Neural cell (in vitro differentiated cells): Measurements from ENCODE around the gene PRPF4. TPM values are rescaled to one million over a fixed set of nuclear protein-coding genes. Genes with fewer than 3 reads are reported as not detected.
"Not testable (repeated sequence)": the region's sequence is repeated elsewhere in the genome, so short reads cannot be mapped to it uniquely, and the experiment has no call there.

Source experiments
- H2AFZ ChIP-seq: fragments of 200-600, 300-800 bp; sonication (generic), shearing (Covaris generic); 2 replicates; pipeline ENCODE4 v1.6.0; 2014; ENCODE audit warnings: low read depth, mild to moderate bottlenecking, antibody characterized with exemption, low read length, moderate library complexity
- H3F3A ChIP-seq: fragments of 200-600 bp; shearing (Covaris generic); 2 replicates; pipeline ENCODE4 v1.6.1; 2016; ENCODE audit warnings: mild to moderate bottlenecking, moderate library complexity, mixed read lengths, antibody characterized with exemption, low read length; ENCODE audit not compliant: insufficient read depth, poor library complexity, severe bottlenecking
- H3K27ac ChIP-seq: fragments of 200-600, 300-800 bp; sonication (generic), shearing (Covaris generic); 2 replicates; pipeline ENCODE4 v1.5.1; 2014; ENCODE audit warnings: mild to moderate bottlenecking, low read length, moderate library complexity
- H3K27me3 ChIP-seq: fragments of 300-800, 200-600 bp; sonication (generic), shearing (Covaris generic); 2 replicates; pipeline ENCODE4 v1.6.0; 2014; ENCODE audit warnings: mild to moderate bottlenecking, low read depth, low read length, moderate library complexity; ENCODE audit not compliant: insufficient read depth
- H3K36me3 ChIP-seq: fragments of 300-800, 200-600 bp; sonication (generic), shearing (Covaris generic); 2 replicates; pipeline ENCODE4 v1.5.1; 2014; ENCODE audit warnings: mild to moderate bottlenecking, antibody characterized with exemption, low read length, moderate library complexity; ENCODE audit not compliant: insufficient read depth
- H3K4me2 ChIP-seq: fragments of 300-800, 200-600 bp; sonication (generic), shearing (Covaris generic); 2 replicates; pipeline ENCODE4 v1.6.0; 2014; ENCODE audit warnings: mild to moderate bottlenecking, low read length
- H3K4me3 ChIP-seq: fragments of 300-800, 200-600 bp; sonication (generic), shearing (Covaris generic); 2 replicates; pipeline ENCODE4 v1.5.1; 2014; ENCODE audit warnings: mild to moderate bottlenecking, low read length, moderate library complexity
- H3K79me2 ChIP-seq: fragments of 200-600 bp; shearing (Covaris generic); replicated peaks from 2 replicates; pipeline ENCODE4 v1.6.0; 2014; ENCODE audit warnings: mild to moderate bottlenecking, low read length, moderate library complexity; ENCODE audit not compliant: insufficient read depth
- H3K9ac ChIP-seq: fragments of 300-800, 200-600 bp; sonication (generic), shearing (Covaris generic); 2 replicates; pipeline ENCODE4 v1.6.1; 2016; ENCODE audit warnings: mild to moderate bottlenecking, low read length, mixed read lengths
- H3K9me2 ChIP-seq: fragments of 200-600 bp; shearing (Covaris generic); 2 replicates; pipeline ENCODE4 v1.6.1; 2016; ENCODE audit warnings: mild to moderate bottlenecking, low read length, mixed read lengths; ENCODE audit not compliant: insufficient read depth
- H3K9me3 ChIP-seq: fragments of 200-600, 300-800 bp; sonication (generic), shearing (Covaris generic); 2 replicates; pipeline ENCODE4 v1.6.1; 2016; ENCODE audit warnings: mild to moderate bottlenecking, mixed run types, low read length, moderate library complexity, mixed read lengths
- H4K20me1 ChIP-seq: fragments of 200-600 bp; shearing (Covaris generic); 2 replicates; pipeline ENCODE4 v1.6.1; 2016; ENCODE audit warnings: mild to moderate bottlenecking, mixed run types; ENCODE audit not compliant: insufficient read depth
- EP300 ChIP-seq: fragments of 450-650 bp; conservative IDR thresholded peaks from 2 replicates; pipeline ENCODE4 v1.6.1; 2014; ENCODE audit warnings: antibody characterized with exemption, mild to moderate bottlenecking, moderate library complexity; ENCODE audit not compliant: poor library complexity, severe bottlenecking
- EZH2 ChIP-seq: fragments of 200-600, 300-800 bp; shearing (Covaris generic), sonication (generic); IDR thresholded peaks from 2 replicates; pipeline ENCODE4 v1.6.1; 2014; ENCODE audit warnings: antibody characterized with exemption, low read length, borderline replicate concordance, mild to moderate bottlenecking; ENCODE audit not compliant: insufficient read depth, poor library complexity, severe bottlenecking
- POLR2AphosphoS5 ChIP-seq: IDR thresholded peaks from 2 replicates; pipeline ENCODE4 v1.6.1; 2012
- RAD21 ChIP-seq: fragments of 450-650 bp; conservative IDR thresholded peaks from 2 replicates; pipeline ENCODE4 v1.6.1; 2014; ENCODE audit warnings: antibody characterized with exemption, mild to moderate bottlenecking, moderate library complexity
- REST ChIP-seq: IDR thresholded peaks from 2 replicates; pipeline ENCODE4 v1.6.1; 2012; ENCODE audit warnings: borderline replicate concordance
- SMC3 ChIP-seq: fragments of 450-650 bp; conservative IDR thresholded peaks from 2 replicates; pipeline ENCODE4 v1.6.1; 2014; ENCODE audit warnings: antibody characterized with exemption, mild to moderate bottlenecking, moderate library complexity; ENCODE audit not compliant: poor library complexity
- TAF1 ChIP-seq: IDR thresholded peaks from 2 replicates; pipeline ENCODE4 v1.6.1; 2012; ENCODE audit warnings: low read depth
- polyA plus RNA-seq: library from polyadenylated mRNA; depleted of rRNA; stranded (reverse); fragments of >200 nt; gene quantifications from 2 replicates; pipeline ENCODE4 v1.2.3, GENCODE V29; 2014
- TF ChIP-seq, protein P1 (sequence below): fragments of 450-650 bp; IDR thresholded peaks from 2 replicates; pipeline ENCODE4 v1.5.1; 2014; ENCODE audit warnings: antibody characterized with exemption, mild to moderate bottlenecking, moderate library complexity; ENCODE audit not compliant: poor library complexity, severe bottlenecking

Gene PRPF4
- polyA plus RNA-seq, 1 donor from 2014 or later, result 27.4 TPM

- no peak overlapping the region for H3K9ac ChIP-seq
- H3K9me3 ChIP-seq, result no peaks in the 10 kb centered on the region
- H2AFZ ChIP-seq, result no peak overlapping the region
- H3K4me3 ChIP-seq, result no peak overlapping the region
- H3K4me2 ChIP-seq, result no peak overlapping the region
- H3K27me3 ChIP-seq, result no peaks in the 10 kb centered on the region
- no peaks in the 10 kb centered on the region for H3F3A ChIP-seq
- no peak for TF ChIP-seq EP300
- TF ChIP-seq REST, result no peak
- TF ChIP-seq RAD21, result no peak
- no peak for TF ChIP-seq SMC3
- TF ChIP-seq EZH2, result no peak
- no peak for TF ChIP-seq TAF1
- no peak overlapping the region for H3K27ac ChIP-seq
- no peaks in the 10 kb centered on the region for H3K9me2 ChIP-seq
- no peaks in the 10 kb centered on the region for H3K36me3 ChIP-seq
- no peaks in the 10 kb centered on the region for H4K20me1 ChIP-seq
- no peaks in the 10 kb centered on the region for H3K79me2 ChIP-seq
Observed at GRCh38 chr9:113228130-113228665, 47.3 kb upstream of the PRPF4 start.

GRCh38 chr9:113231701-113232100 is 43.8 kb upstream of the PRPF4 start:
- Histone ChIP-seq H3K9ac (no peak overlapping the region), H3K79me2 (no peaks in the 10 kb centered on the region), H3K9me2 (no peaks in the 10 kb centered on the region), H3K27ac (no peak overlapping the region), H4K20me1 (no peaks in the 10 kb centered on the region), H3F3A (no peaks in the 10 kb centered on the region), H3K4me3 (no peak overlapping the region), H3K4me2 (no peak overlapping the region), H2AFZ (no peak overlapping the region), H3K9me3 (no peaks in the 10 kb centered on the region), H3K36me3 (no peaks in the 10 kb centered on the region), H3K27me3 (no peaks in the 10 kb centered on the region)
- TF ChIP-seq, protein P1, sequence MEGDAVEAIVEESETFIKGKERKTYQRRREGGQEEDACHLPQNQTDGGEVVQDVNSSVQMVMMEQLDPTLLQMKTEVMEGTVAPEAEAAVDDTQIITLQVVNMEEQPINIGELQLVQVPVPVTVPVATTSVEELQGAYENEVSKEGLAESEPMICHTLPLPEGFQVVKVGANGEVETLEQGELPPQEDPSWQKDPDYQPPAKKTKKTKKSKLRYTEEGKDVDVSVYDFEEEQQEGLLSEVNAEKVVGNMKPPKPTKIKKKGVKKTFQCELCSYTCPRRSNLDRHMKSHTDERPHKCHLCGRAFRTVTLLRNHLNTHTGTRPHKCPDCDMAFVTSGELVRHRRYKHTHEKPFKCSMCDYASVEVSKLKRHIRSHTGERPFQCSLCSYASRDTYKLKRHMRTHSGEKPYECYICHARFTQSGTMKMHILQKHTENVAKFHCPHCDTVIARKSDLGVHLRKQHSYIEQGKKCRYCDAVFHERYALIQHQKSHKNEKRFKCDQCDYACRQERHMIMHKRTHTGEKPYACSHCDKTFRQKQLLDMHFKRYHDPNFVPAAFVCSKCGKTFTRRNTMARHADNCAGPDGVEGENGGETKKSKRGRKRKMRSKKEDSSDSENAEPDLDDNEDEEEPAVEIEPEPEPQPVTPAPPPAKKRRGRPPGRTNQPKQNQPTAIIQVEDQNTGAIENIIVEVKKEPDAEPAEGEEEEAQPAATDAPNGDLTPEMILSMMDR, result no peak
- TF ChIP-seq SMC3 (no peak), RAD21 (no peak), POLR2AphosphoS5 (no peak), TAF1 (no peak), EZH2 (no peak), REST (no peak)

DNA sequence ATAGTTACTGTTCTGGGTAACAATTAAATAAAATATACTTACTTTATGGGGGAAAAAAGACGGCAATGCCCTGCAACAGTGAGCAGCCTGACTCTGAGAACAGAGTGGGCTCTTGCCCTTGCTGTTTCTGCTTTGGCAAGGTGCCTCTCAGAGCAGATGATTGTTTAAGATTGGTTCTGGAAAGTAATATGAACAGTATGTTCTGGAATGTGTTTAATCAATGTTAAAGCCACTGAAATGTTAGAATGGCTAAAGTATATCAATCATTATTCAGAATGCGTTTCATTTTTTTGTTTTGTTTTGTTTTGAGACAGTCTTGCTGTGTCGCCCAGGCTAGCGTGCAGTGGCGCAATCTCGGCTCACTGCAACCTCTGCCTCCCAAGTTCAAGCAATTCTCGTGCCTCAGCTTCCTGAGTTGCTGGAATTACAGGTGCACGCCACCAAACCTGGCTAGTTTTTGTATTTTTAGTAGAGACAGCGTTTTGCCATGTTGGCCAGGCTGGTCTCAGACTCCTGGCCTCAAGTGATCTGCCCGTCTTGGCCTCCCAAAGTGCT is 39.7 kb upstream of the PRPF4 start:
- not testable (repeated sequence) for H3K36me3 ChIP-seq, H3K4me2 ChIP-seq, H2AFZ ChIP-seq, H3K4me3 ChIP-seq, H4K20me1 ChIP-seq, H3K9me3 ChIP-seq, H3K79me2 ChIP-seq, H3K9me2 ChIP-seq, H3K9ac ChIP-seq, H3K27ac ChIP-seq, H3F3A ChIP-seq, H3K27me3 ChIP-seq
